H1 (cell line): ENCODE data around the gene DUS1L. TPM values are rescaled to one million over a fixed set of nuclear protein-coding genes. Genes with fewer than 3 reads are reported as not detected.

ENCODE experiments used
- CTCF ChIA-PET: fragments of 300-600 bp; sonication (Branson Sonifier 250); formaldehyde crosslinking; loops from one replicate; lab custom pipeline; 2021; ENCODE audit not compliant: partially characterized antibody; lab: Charles Lee
- POLR2A ChIA-PET: fragments of 300-600 bp; sonication (Branson Sonifier 250); formaldehyde crosslinking; loops from one replicate; lab custom pipeline; 2021; ENCODE audit warnings: inconsistent platforms; ENCODE audit not compliant: partially characterized antibody; lab: Charles Lee
- DNase-seq, 2 experiments: peaks; one replicate each; pipeline versions ENCODE4 v3.0.0 to v3.0.0-alpha.2; 2010 to 2022; ENCODE audit warnings: low spot score in 2 of 2, low read depth in 1 of 2, mixed read lengths in 1 of 2
- FAIRE-seq: peaks from 2 replicates; lab custom pipeline; 2011; peaks lifted over from hg19 to GRCh38; lab: Jason Lieb, UNC
- H2AFZ ChIP-seq: 2 replicates; pipeline ENCODE4 v1.8.1; 2012; ENCODE audit warnings: low read length, inconsistent platforms
- H2AK5ac ChIP-seq: 2 replicates; pipeline ENCODE4 v1.6.1; 2013; ENCODE audit warnings: low read depth, low read length
- H2BK120ac ChIP-seq: replicated peaks from 2 replicates; pipeline ENCODE3; 2013; ENCODE audit warnings: low read depth, low read length, inconsistent platforms
- H2BK12ac ChIP-seq: 2 replicates; pipeline ENCODE4 v1.6.1; 2013; ENCODE audit warnings: low read depth, low read length
- H2BK15ac ChIP-seq: 2 replicates; pipeline ENCODE4 v1.6.1; 2013; ENCODE audit warnings: low read length
- H2BK20ac ChIP-seq: 2 replicates; pipeline ENCODE4 v1.6.1; 2013; ENCODE audit warnings: low read length
- H2BK5ac ChIP-seq: 2 replicates; pipeline ENCODE4 v1.6.1; 2013; ENCODE audit warnings: low read depth, low read length
- H3K14ac ChIP-seq: 2 replicates; pipeline ENCODE4 v1.6.1; 2013; ENCODE audit warnings: inconsistent platforms; ENCODE audit not compliant: insufficient read length
- H3K18ac ChIP-seq: 2 replicates; pipeline ENCODE4 v1.6.1; 2013; ENCODE audit warnings: low read length; ENCODE audit errors: extremely low read depth
- H3K23ac ChIP-seq: 2 replicates; pipeline ENCODE4 v1.6.1; 2013; ENCODE audit warnings: inconsistent platforms; ENCODE audit not compliant: insufficient read length
- H3K23me2 ChIP-seq: 2 replicates; pipeline ENCODE4 v1.6.1; 2013; ENCODE audit warnings: low read depth, low read length
- H3K27ac ChIP-seq: 2 replicates; pipeline ENCODE4 v1.6.1; 2011; ENCODE audit warnings: low read depth, low read length, inconsistent platforms
- H3K27me3 ChIP-seq, 4 experiments: replicated peaks in 1 of 4; 1 replicate in 1 of 4; 2 replicates in 3 of 4; pipeline versions ENCODE4 v1.6.1 to v1.8.1; 2011 to 2013; ENCODE audit warnings: low read length in 3 of 4, mild to moderate bottlenecking in 3 of 4, inconsistent platforms in 2 of 4, mixed read lengths in 2 of 4, moderate library complexity in 1 of 4; ENCODE audit not compliant: control insufficient read depth in 3 of 4, insufficient read depth in 3 of 4; ENCODE audit errors: extremely low read depth in 1 of 4
- H3K36me3 ChIP-seq, 4 experiments: 2 replicates each; pipeline versions ENCODE4 v1.6.1 to v1.8.1; 2011 to 2013; ENCODE audit warnings: mild to moderate bottlenecking in 4 of 4, low read length in 3 of 4, moderate library complexity in 2 of 4, control low read depth in 1 of 4, inconsistent platforms in 1 of 4; ENCODE audit not compliant: insufficient read depth in 4 of 4, control insufficient read depth in 2 of 4
- H3K4ac ChIP-seq: replicated peaks from 2 replicates; pipeline ENCODE3; 2013; ENCODE audit warnings: low read length, low read depth, mixed read lengths, inconsistent platforms; ENCODE audit not compliant: insufficient read length
- H3K4me1 ChIP-seq, 4 experiments: replicated peaks in 1 of 4; 1 replicate in 1 of 4; 2 replicates in 3 of 4; pipeline versions ENCODE4 v1.6.1 to v1.8.1; 2011 to 2013; ENCODE audit warnings: low read length in 3 of 4, inconsistent platforms in 2 of 4, mixed read lengths in 1 of 4; ENCODE audit not compliant: insufficient read depth in 4 of 4, control insufficient read depth in 3 of 4
- H3K4me2 ChIP-seq, 2 experiments: 2 replicates each; pipeline versions ENCODE4 v1.6.1 to v1.8.1; 2011 to 2013; ENCODE audit warnings: low read depth in 2 of 2, low read length in 2 of 2, control low read depth in 1 of 2, inconsistent platforms in 1 of 2, mild to moderate bottlenecking in 1 of 2; ENCODE audit not compliant: insufficient read depth in 1 of 2
- H3K4me3 ChIP-seq, 4 experiments: fragments of 200-600, 300-600 bp in 1 of 4; sonication (generic), shearing (Covaris generic), sonication (Bioruptor Twin) in 1 of 4; 2 replicates each; pipeline versions ENCODE4 v1.5.1 to v1.8.1; 2011 to 2016; ENCODE audit warnings: low read length in 4 of 4, low read depth in 3 of 4, control low read depth in 2 of 4, inconsistent platforms in 2 of 4, mild to moderate bottlenecking in 2 of 4, mixed read lengths in 1 of 4, moderate library complexity in 1 of 4; ENCODE audit not compliant: insufficient read depth in 2 of 4; ENCODE audit errors: extremely low read depth in 1 of 4
- H3K56ac ChIP-seq: replicated peaks from 2 replicates; pipeline ENCODE3; 2013; ENCODE audit warnings: low read depth, mild to moderate bottlenecking, mixed read lengths, low read length, inconsistent platforms; ENCODE audit not compliant: insufficient read length
- H3K79me1 ChIP-seq: 2 replicates; pipeline ENCODE4 v1.6.1; 2013; ENCODE audit warnings: low read depth, low read length, control low read depth
- H3K79me2 ChIP-seq, 2 experiments: 2 replicates each; pipeline versions ENCODE4 v1.6.1 to v1.8.1; 2012 to 2013; ENCODE audit warnings: low read length in 2 of 2, mild to moderate bottlenecking in 2 of 2, inconsistent platforms in 1 of 2; ENCODE audit not compliant: insufficient read depth in 2 of 2, control insufficient read depth in 1 of 2
- H3K9ac ChIP-seq, 4 experiments: replicated peaks in 1 of 4; 1 replicate in 1 of 4; 2 replicates in 3 of 4; pipeline versions ENCODE4 v1.6.1 to v1.8.1; 2011 to 2013; ENCODE audit warnings: low read depth in 3 of 4, low read length in 3 of 4, control low read depth in 2 of 4, mild to moderate bottlenecking in 2 of 4, moderate library complexity in 2 of 4, inconsistent platforms in 1 of 4; ENCODE audit errors: extremely low read depth in 1 of 4
- H3K9me3 ChIP-seq, 2 experiments: 2 replicates each; pipeline versions ENCODE4 v1.6.1 to v1.8.1; 2012 to 2013; ENCODE audit warnings: mild to moderate bottlenecking in 2 of 2, moderate library complexity in 2 of 2, control low read depth in 1 of 2, inconsistent platforms in 1 of 2, low read depth in 1 of 2, low read length in 1 of 2, mixed read lengths in 1 of 2; ENCODE audit not compliant: insufficient read depth in 2 of 2
- H4K20me1 ChIP-seq, 2 experiments: replicated peaks in 1 of 2; 2 replicates each; pipeline versions ENCODE3 to v1.8.1; 2011 to 2013; ENCODE audit warnings: inconsistent platforms in 2 of 2, low read length in 2 of 2, mild to moderate bottlenecking in 1 of 2; ENCODE audit not compliant: insufficient read depth in 2 of 2, control insufficient read depth in 1 of 2
- H4K5ac ChIP-seq: 2 replicates; pipeline ENCODE4 v1.6.1; 2013; ENCODE audit warnings: low read length, low read depth, mixed read lengths, inconsistent platforms; ENCODE audit not compliant: insufficient read length
- H4K8ac ChIP-seq: 2 replicates; pipeline ENCODE4 v1.8.0; 2013; ENCODE audit warnings: mild to moderate bottlenecking, moderate library complexity, low read length, inconsistent platforms; ENCODE audit not compliant: insufficient read depth; ENCODE audit errors: extremely low read depth
- H4K91ac ChIP-seq: replicated peaks from 2 replicates; pipeline ENCODE3; 2013; ENCODE audit warnings: low read length, mixed read lengths, inconsistent platforms; ENCODE audit not compliant: insufficient read length
- CREB1 ChIP-seq: IDR thresholded peaks from 2 replicates; pipeline ENCODE4 v1.6.1; 2012; ENCODE audit warnings: inconsistent platforms
- WGBS, 2 experiments: shearing (Covaris generic) in 1 of 2; methylation state at CpG; one replicate each; pipeline versions ENCODE4 v1.1.6 to v1.1.7; 2013 to 2015; ENCODE audit warnings: low lambda C conversion rate in 2 of 2, mixed read lengths in 2 of 2, inconsistent platforms in 1 of 2, low coverage in 1 of 2, missing lambda C conversion rate in 1 of 2; ENCODE audit not compliant: insufficient replicate concordance in 2 of 2, insufficient coverage in 1 of 2, insufficient read length in 1 of 2; ENCODE audit errors: extremely low coverage in 1 of 2, missing lambda C conversion rate in 1 of 2; 5-methylcytosine and 5-hydroxymethylcytosine counted together
- polyA plus RNA-seq, 7 experiments: library from polyadenylated mRNA; depleted of rRNA in 3 of 7; stranded (reverse) in 5 of 7; unstranded in 2 of 7; fragments of >200 nt in 5 of 7; fragments of 200-250 nt in 2 of 7; gene quantifications; 1 replicate in 5 of 7; 2 replicates in 1 of 7; 4 replicates in 1 of 7; pipeline versions ENCODE4 v1.2.1 to v1.2.3, GENCODE V29; 2011 to 2013; ENCODE audit warnings: missing spikeins in 2 of 7, mixed read lengths in 2 of 7
- total RNA-seq: library from RNA; stranded (reverse); fragmentation: NEBNext Ultra II Directional; extraction: Animal tissue kit (Norgen Biotek cat#: 25700); gene quantifications from 2 replicates; pipeline ENCODE4 v1.2.1, GENCODE V29; 2021
- TF ChIP-seq, protein P1 (sequence below): IDR thresholded peaks from 2 replicates; pipeline ENCODE4 v1.6.1; 2012; ENCODE audit warnings: low read length, inconsistent platforms

DUS1L gene
- total and polyA plus RNA-seq, 2 of the 8 experiments (the other 6 are each of a cell fraction or from before 2014, with no cell fraction given), result 34.5 to 69.1 TPM

GRCh38 chr17:82054351-82055022, 11.1 kb downstream of the DUS1L start:
- peaks cover 7 to 29% (median 19%) of the 10 kb centered on the region in 4 experiments for H3K36me3 ChIP-seq
- H3K4me1 ChIP-seq, result peaks cover 0 to 11% (median 6%) of the 10 kb centered on the region in 4 experiments; a peak in 5 of 7 replicates
- no peak overlapping the region for H2BK20ac ChIP-seq
- no peak overlapping the region for H3K14ac ChIP-seq
- H4K20me1 ChIP-seq, result peaks cover 4 to 19% of the 10 kb centered on the region in 2 experiments
- no peak overlapping the region for H4K91ac ChIP-seq
- peaks cover 6% of the 10 kb centered on the region; the same call in 1 of the 2 replicates for H3K79me1 ChIP-seq
- H3K27me3 ChIP-seq, result no peaks in the 10 kb centered on the region; a peak in 1 of 7 replicates
- peak overlapping the region; percentile 79; the same call in 1 of the 2 replicates for H4K8ac ChIP-seq
- 95% methylated on average over 37 of the region's 38 CpGs; no CpG with 5 or more reads in 1 of the 2 experiments for WGBS, 2 experiments
- H3K9me3 ChIP-seq, result no peaks in the 10 kb centered on the region
- POLR2A ChIA-PET, result interaction anchor here (0.7 to 13.2 kb wide), 14 partner anchors 11 to 111 kb away, joined by 3 to 161 read pairs (median 3); partner anchors contain the start of genes DUS1L and RAC3
- H3K23me2 ChIP-seq, result peaks cover 6% of the 10 kb centered on the region; the same call in 1 of the 2 replicates
- H3K9ac ChIP-seq, result no peak overlapping the region
- no peak overlapping the region for H2BK12ac ChIP-seq
- CTCF ChIA-PET, result interaction anchor here (1.0 to 5.4 kb wide), 7 partner anchors 8 to 100 kb away, joined by 3 to 40 read pairs (median 3); partner anchors contain the start of genes DCXR, DUS1L and RAC3
- no peak overlapping the region for H2BK120ac ChIP-seq
- H3K4me3 ChIP-seq, result no peak overlapping the region
- TF ChIP-seq, protein P1, sequence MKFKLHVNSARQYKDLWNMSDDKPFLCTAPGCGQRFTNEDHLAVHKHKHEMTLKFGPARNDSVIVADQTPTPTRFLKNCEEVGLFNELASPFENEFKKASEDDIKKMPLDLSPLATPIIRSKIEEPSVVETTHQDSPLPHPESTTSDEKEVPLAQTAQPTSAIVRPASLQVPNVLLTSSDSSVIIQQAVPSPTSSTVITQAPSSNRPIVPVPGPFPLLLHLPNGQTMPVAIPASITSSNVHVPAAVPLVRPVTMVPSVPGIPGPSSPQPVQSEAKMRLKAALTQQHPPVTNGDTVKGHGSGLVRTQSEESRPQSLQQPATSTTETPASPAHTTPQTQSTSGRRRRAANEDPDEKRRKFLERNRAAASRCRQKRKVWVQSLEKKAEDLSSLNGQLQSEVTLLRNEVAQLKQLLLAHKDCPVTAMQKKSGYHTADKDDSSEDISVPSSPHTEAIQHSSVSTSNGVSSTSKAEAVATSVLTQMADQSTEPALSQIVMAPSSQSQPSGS, result no peak
- peak; percentile 73 for TF ChIP-seq CREB1
- H2AK5ac ChIP-seq, result no peak overlapping the region
- H3K4me2 ChIP-seq, result no peak overlapping the region
- H2AFZ ChIP-seq, result no peak overlapping the region
- no peak overlapping the region for H3K18ac ChIP-seq
- DNase-seq (no peak), FAIRE-seq (no peak)
- H2BK15ac ChIP-seq, result no peak overlapping the region
- H3K23ac ChIP-seq, result no peak overlapping the region
- no peak overlapping the region for H3K4ac ChIP-seq
- H3K79me2 ChIP-seq, result peaks cover 0 to 12% of the 10 kb centered on the region in 2 experiments; a peak in 1 of 4 replicates
- no peak overlapping the region for H3K27ac ChIP-seq
- H2BK5ac ChIP-seq, result no peak overlapping the region
- no peak overlapping the region for H3K56ac ChIP-seq
- no peak overlapping the region for H4K5ac ChIP-seq
